K562 (cell line): Measurements from ENCODE around the gene GPAT3. TPM values are rescaled to one million over a fixed set of nuclear protein-coding genes. Genes with fewer than 3 reads are reported as not detected.

ENCODE experiments used
- ATF7 ChIP-seq: fragments of 450-650 bp; IDR thresholded peaks from 2 replicates; pipeline ENCODE4 v1.7.1; 2014; ENCODE audit warnings: mild to moderate bottlenecking, moderate library complexity
- CEBPB ChIP-seq: fragments of 450-650 bp; IDR thresholded peaks from 2 replicates; pipeline ENCODE4 v1.6.1; 2016; ENCODE audit warnings: missing genetic modification characterization, missing compliant biosample characterization
- CEBPG ChIP-seq, 3 experiments: fragments of 200-800 bp in 1 of 3; sonication (Bioruptor generic) in 1 of 3; sonication (generic) in 1 of 3; formaldehyde crosslinking in 1 of 3; IDR thresholded peaks in 2 of 3; conservative IDR thresholded peaks in 1 of 3; 2 replicates each; pipeline versions ENCODE4 v1.6.1 to v1.8.0; 2016 to 2022; ENCODE audit warnings: missing compliant biosample characterization in 2 of 3, missing genetic modification characterization in 2 of 3, mild to moderate bottlenecking in 1 of 3, missing genetic modification reagents in 1 of 3
- GABPB2 ChIP-seq: fragments of 250-450 bp; sonication (Bioruptor Pico); conservative IDR thresholded peaks from 2 replicates; pipeline ENCODE4 v1.5.1; 2021; ENCODE audit warnings: mild to moderate bottlenecking
- NR2C2 ChIP-seq, 2 experiments: fragments of 200-800 bp in 1 of 2; sonication (Bioruptor generic) in 1 of 2; sonication (generic) in 1 of 2; formaldehyde crosslinking in 1 of 2; IDR thresholded peaks; 2 replicates each; pipeline versions ENCODE4 v1.6.1 to v1.8.0; 2016 to 2022; ENCODE audit warnings: mild to moderate bottlenecking in 1 of 2, missing compliant biosample characterization in 1 of 2, missing genetic modification characterization in 1 of 2, missing genetic modification reagents in 1 of 2
- PTRF ChIP-seq: fragments of 450-650 bp; IDR thresholded peaks from 2 replicates; pipeline ENCODE4 v1.6.1; 2016; ENCODE audit warnings: mild to moderate bottlenecking, missing genetic modification characterization, missing compliant biosample characterization
- RHOXF2B ChIP-seq: fragments of 250-450 bp; sonication (Bioruptor Pico); conservative IDR thresholded peaks from 2 replicates; pipeline ENCODE4 v1.5.1; 2021
- ZC3H11A ChIP-seq: IDR thresholded peaks from 2 replicates; pipeline ENCODE4 v1.6.1; 2012; ENCODE audit warnings: low read depth, low read length, improper control_type of control experiment
- ZNF217 ChIP-seq: sonication (generic); formaldehyde crosslinking; IDR thresholded peaks from 2 replicates; pipeline ENCODE4 v1.8.0; 2022; ENCODE audit warnings: mild to moderate bottlenecking, missing genetic modification reagents
- ZNF408 ChIP-seq: fragments of 250-450 bp; sonication (Bioruptor Pico); IDR thresholded peaks from 2 replicates; pipeline ENCODE4 v1.4.0; 2020; ENCODE audit warnings: low read depth, mild to moderate bottlenecking, moderate library complexity
- ZNF76 ChIP-seq: fragments of 250-450 bp; sonication (Bioruptor Pico); IDR thresholded peaks from 2 replicates; pipeline ENCODE4 v1.4.0; 2020; ENCODE audit warnings: mild to moderate bottlenecking, moderate library complexity, borderline replicate concordance
- polyA plus RNA-seq, 8 experiments: library from polyadenylated mRNA; depleted of rRNA in 4 of 8; stranded (reverse) in 5 of 8; unstranded in 3 of 8; fragments of >200 nt; fragmentation: Nextera tagmentation in 2 of 8; fragmentation: Illumina TruSeq in 1 of 8; extraction: Ambion mirVana in 2 of 8; extraction: Trizol in 1 of 8; gene quantifications; 2 replicates each; pipeline versions ENCODE4 v1.2.1 to v1.2.3, GENCODE V29; 2011 to 2014; ENCODE audit warnings: inconsistent platforms in 1 of 8, missing spikeins in 1 of 8
- total RNA-seq, 7 experiments: library from RNA; depleted of rRNA in 6 of 7; stranded (reverse); fragments of >200 nt in 6 of 7; fragmentation: Illumina TruSeq in 2 of 7; extraction: Trizol in 2 of 7; gene quantifications; 2 replicates each; pipeline versions ENCODE4 v1.2.1 to v1.2.3, GENCODE V29; 2011 to 2021; ENCODE audit warnings: low replicate concordance in 1 of 7
- TF ChIP-seq, protein P1 (sequence below): fragments of 450-650 bp; IDR thresholded peaks from 2 replicates; pipeline ENCODE4 v1.6.1; 2016; ENCODE audit warnings: mild to moderate bottlenecking
- TF ChIP-seq, protein P2 (sequence below): IDR thresholded peaks from 2 replicates; pipeline ENCODE4 v1.6.1; 2012; ENCODE audit warnings: low read depth, low read length, improper control_type of control experiment, borderline replicate concordance
- TF ChIP-seq, protein P3 (sequence below): fragments of 450-650 bp; formaldehyde crosslinking; IDR thresholded peaks from 2 replicates; pipeline ENCODE4 v1.4.0; 2020; ENCODE audit warnings: mild to moderate bottlenecking, mixed read lengths
- TF ChIP-seq, protein P4 (sequence below): fragments of 450-650 bp; IDR thresholded peaks from 2 replicates; pipeline ENCODE4 v1.6.1; 2017; ENCODE audit warnings: antibody characterized with exemption, mild to moderate bottlenecking

Gene GPAT3
- total and polyA plus RNA-seq, 9 of the 15 experiments (the other 6 are each of a cell fraction or from before 2014, with no cell fraction given): 4.1 to 16.1 (median 13.1) TPM

DNA sequence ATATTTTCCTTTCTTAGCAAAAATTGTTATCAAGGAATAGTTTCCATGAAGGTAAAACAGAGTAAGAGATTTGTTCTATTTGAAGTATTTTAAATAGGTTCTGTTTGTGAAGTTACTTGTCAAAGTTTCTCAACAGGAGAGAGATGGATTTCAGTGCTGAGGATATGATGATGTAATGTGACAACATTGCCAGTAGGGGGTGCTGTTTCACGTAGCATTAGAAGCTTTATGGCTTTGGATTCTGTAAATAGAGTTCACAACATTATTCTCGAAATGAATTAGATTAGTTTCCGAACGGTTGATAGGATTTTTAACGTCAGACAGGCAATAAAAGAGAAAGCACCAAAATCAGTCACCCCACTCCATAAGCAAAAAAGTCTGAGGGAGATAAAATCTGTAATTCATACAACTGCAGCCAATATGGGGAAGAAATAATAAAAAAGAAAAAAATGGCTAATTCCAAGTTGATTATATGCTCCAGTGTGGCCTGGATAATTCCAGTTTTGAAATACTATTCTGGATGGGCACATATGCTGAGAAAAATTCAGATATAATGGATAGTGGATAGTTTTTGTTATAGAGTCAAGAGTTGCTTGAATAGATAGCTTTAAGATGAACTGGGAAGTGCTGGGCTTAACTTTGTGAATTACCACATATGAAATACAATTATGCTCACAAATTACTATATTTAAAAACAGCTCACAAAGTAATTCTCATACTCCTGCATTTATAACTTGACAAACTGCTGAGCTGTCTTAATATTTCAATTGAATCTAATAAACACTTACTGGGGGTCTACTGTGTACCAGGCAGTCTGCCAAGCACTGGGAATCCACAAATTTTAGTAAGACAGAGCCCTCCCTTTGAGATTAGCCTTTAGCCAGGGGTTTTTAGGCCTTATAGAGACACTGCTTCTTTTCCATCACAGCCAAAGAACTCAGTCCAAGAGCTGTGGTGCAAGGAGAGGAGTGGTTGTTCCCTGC lies 109.1 kb downstream of the GPAT3 start (continued):
- TF ChIP-seq, protein P1, sequence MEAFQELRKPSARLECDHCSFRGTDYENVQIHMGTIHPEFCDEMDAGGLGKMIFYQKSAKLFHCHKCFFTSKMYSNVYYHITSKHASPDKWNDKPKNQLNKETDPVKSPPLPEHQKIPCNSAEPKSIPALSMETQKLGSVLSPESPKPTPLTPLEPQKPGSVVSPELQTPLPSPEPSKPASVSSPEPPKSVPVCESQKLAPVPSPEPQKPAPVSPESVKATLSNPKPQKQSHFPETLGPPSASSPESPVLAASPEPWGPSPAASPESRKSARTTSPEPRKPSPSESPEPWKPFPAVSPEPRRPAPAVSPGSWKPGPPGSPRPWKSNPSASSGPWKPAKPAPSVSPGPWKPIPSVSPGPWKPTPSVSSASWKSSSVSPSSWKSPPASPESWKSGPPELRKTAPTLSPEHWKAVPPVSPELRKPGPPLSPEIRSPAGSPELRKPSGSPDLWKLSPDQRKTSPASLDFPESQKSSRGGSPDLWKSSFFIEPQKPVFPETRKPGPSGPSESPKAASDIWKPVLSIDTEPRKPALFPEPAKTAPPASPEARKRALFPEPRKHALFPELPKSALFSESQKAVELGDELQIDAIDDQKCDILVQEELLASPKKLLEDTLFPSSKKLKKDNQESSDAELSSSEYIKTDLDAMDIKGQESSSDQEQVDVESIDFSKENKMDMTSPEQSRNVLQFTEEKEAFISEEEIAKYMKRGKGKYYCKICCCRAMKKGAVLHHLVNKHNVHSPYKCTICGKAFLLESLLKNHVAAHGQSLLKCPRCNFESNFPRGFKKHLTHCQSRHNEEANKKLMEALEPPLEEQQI: no peak
- no peak for TF ChIP-seq ZC3H11A
- TF ChIP-seq, protein P2, sequence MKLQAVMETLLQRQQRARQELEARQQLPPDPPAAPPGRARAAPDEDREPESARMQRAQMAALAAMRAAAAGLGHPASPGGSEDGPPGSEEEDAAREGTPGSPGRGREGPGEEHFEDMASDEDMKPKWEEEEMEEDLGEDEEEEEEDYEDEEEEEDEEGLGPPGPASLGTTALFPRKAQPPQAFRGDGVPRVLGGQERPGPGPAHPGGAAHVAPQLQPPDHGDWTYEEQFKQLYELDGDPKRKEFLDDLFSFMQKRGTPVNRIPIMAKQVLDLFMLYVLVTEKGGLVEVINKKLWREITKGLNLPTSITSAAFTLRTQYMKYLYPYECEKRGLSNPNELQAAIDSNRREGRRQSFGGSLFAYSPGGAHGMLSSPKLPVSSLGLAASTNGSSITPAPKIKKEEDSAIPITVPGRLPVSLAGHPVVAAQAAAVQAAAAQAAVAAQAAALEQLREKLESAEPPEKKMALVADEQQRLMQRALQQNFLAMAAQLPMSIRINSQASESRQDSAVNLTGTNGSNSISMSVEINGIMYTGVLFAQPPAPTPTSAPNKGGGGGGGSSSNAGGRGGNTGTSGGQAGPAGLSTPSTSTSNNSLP: 0 out of 2 replicates have a peak, but pooled peaks have one; percentile 31
- TF ChIP-seq PTRF (tag): no peak
- TF ChIP-seq, protein P3, sequence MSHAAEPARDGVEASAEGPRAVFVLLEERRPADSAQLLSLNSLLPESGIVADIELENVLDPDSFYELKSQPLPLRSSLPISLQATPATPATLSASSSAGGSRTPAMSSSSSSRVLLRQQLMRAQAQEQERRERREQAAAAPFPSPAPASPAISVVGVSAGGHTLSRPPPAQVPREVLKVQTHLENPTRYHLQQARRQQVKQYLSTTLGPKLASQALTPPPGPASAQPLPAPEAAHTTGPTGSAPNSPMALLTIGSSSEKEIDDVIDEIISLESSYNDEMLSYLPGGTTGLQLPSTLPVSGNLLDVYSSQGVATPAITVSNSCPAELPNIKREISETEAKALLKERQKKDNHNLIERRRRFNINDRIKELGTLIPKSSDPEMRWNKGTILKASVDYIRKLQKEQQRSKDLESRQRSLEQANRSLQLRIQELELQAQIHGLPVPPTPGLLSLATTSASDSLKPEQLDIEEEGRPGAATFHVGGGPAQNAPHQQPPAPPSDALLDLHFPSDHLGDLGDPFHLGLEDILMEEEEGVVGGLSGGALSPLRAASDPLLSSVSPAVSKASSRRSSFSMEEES: no peak
- peak; percentile 86 for TF ChIP-seq CEBPB
- TF ChIP-seq GABPB2 (CRISPR knock-in tag): no peak
- no peak for TF ChIP-seq ZNF76 (CRISPR knock-in tag)
- no peak for TF ChIP-seq CEBPG (CRISPR knock-in tag; IDR thresholded peaks at IDR 0.05)
- TF ChIP-seq CEBPG (tag; conservative IDR thresholded peaks at IDR 0.05 in 1 of 2, IDR thresholded peaks at IDR 0.05 in 1 of 2): peak; percentile 89
- no peak for TF ChIP-seq RHOXF2B (CRISPR knock-in tag)
- TF ChIP-seq ZNF217 (CRISPR knock-in tag): no peak
- TF ChIP-seq ZNF408 (CRISPR knock-in tag): no peak
- TF ChIP-seq NR2C2 (CRISPR knock-in tag; IDR thresholded peaks at IDR 0.05): no peak
- no peak for TF ChIP-seq NR2C2 (tag; IDR thresholded peaks at IDR 0.05)
- TF ChIP-seq, protein P4, sequence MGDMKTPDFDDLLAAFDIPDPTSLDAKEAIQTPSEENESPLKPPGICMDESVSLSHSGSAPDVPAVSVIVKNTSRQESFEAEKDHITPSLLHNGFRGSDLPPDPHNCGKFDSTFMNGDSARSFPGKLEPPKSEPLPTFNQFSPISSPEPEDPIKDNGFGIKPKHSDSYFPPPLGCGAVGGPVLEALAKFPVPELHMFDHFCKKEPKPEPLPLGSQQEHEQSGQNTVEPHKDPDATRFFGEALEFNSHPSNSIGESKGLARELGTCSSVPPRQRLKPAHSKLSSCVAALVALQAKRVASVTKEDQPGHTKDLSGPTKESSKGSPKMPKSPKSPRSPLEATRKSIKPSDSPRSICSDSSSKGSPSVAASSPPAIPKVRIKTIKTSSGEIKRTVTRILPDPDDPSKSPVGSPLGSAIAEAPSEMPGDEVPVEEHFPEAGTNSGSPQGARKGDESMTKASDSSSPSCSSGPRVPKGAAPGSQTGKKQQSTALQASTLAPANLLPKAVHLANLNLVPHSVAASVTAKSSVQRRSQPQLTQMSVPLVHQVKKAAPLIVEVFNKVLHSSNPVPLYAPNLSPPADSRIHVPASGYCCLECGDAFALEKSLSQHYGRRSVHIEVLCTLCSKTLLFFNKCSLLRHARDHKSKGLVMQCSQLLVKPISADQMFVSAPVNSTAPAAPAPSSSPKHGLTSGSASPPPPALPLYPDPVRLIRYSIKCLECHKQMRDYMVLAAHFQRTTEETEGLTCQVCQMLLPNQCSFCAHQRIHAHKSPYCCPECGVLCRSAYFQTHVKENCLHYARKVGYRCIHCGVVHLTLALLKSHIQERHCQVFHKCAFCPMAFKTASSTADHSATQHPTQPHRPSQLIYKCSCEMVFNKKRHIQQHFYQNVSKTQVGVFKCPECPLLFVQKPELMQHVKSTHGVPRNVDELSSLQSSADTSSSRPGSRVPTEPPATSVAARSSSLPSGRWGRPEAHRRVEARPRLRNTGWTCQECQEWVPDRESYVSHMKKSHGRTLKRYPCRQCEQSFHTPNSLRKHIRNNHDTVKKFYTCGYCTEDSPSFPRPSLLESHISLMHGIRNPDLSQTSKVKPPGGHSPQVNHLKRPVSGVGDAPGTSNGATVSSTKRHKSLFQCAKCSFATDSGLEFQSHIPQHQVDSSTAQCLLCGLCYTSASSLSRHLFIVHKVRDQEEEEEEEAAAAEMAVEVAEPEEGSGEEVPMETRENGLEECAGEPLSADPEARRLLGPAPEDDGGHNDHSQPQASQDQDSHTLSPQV: no peak
- TF ChIP-seq ATF7: peak; percentile 62; the same call in 1 of the 2 replicates
